ENCODE data around the gene PLA2G1B.

Gene PLA2G1B

GRCh38 chr12:120316798-120317223 lies 10.8 kb downstream of the PLA2G1B start:
- ChIA-PET POLR2A (interaction anchor here (2.5 to 3.0 kb wide), 2 partner anchors 15 to 25 kb away, joined by 8 to 31 read pairs; partner anchors contain the start of genes RNU4-1, RNU4-2 and SIRT4), CTCF (interaction anchor here (0.9 to 6.1 kb wide), 5 partner anchors 10 to 88 kb away, joined by 3 to 46 read pairs (median 10); partner anchors contain the start of genes PLA2G1B and SIRT4)
- Histone ChIP-seq H3K4me3 (ENCODE audit: control insufficient read depth in 1 of 7, extremely low read depth in 1 of 7, insufficient read depth in 4 of 7, low read depth in 2 of 7, low read length in 6 of 7) (peak overlapping the region; percentile 62 to 96 (median 79)), H3K4me1 (ENCODE audit: control extremely low read depth in 1 of 4, control insufficient read depth in 4 of 4, insufficient read depth in 4 of 4, low read length in 3 of 4) (peaks cover 5 to 15% (median 10%) of the 10 kb centered on the region in 4 experiments), H3K27me3 (replicated peaks in 2 of 5; ENCODE audit: control insufficient read depth in 4 of 5, insufficient read depth in 5 of 5, low read length in 4 of 5) (no peaks in the 10 kb centered on the region), H3K36me3 (ENCODE audit: control insufficient read depth in 4 of 4, insufficient read depth in 4 of 4, low read length in 3 of 4) (no peaks in the 10 kb centered on the region), H3K27ac (ENCODE audit: insufficient read depth in 1 of 2, low read depth in 1 of 2, low read length in 2 of 2, poor library complexity in 1 of 2, severe bottlenecking in 2 of 2) (peak overlapping the region; percentile 67 to 92), H3K9me3 (ENCODE audit: control extremely low read depth in 1 of 5, control insufficient read depth in 4 of 5, insufficient read depth in 2 of 5, low read depth in 1 of 5, low read length in 4 of 5) (no peaks in the 10 kb centered on the region)
- DNase-seq, result peak in 2 of 3 donors; percentile 66 to 70
- WGBS (ENCODE audit: insufficient coverage), result 64% methylated on average over 7 of the region's 9 CpGs

- no peak overlapping the region for H3K27ac ChIP-seq (ENCODE audit: insufficient read depth in 1 of 2, low read depth in 1 of 2, low read length in 2 of 2, poor library complexity in 1 of 2, severe bottlenecking in 2 of 2)
- peaks cover 5 to 15% (median 10%) of the 10 kb centered on the region in 4 experiments for H3K4me1 ChIP-seq (ENCODE audit: control extremely low read depth in 1 of 4, control insufficient read depth in 4 of 4, insufficient read depth in 4 of 4, low read length in 3 of 4)
- no peaks in the 10 kb centered on the region for H3K9me3 ChIP-seq (ENCODE audit: control extremely low read depth in 1 of 5, control insufficient read depth in 4 of 5, insufficient read depth in 2 of 5, low read depth in 1 of 5, low read length in 4 of 5)
- ChIA-PET POLR2A (no interaction called here), CTCF (interaction anchor here (1.1 to 6.1 kb wide), 3 partner anchors 10 to 26 kb away, joined by 3 to 46 read pairs (median 3); partner anchors contain the start of gene SIRT4)
- no peaks in the 10 kb centered on the region for H3K36me3 ChIP-seq (ENCODE audit: control insufficient read depth in 4 of 4, insufficient read depth in 4 of 4, low read length in 3 of 4)
- 95% methylated on average over 3 of the region's 5 CpGs for WGBS (ENCODE audit: insufficient coverage)
- no peak for DNase-seq
- H3K4me3 ChIP-seq (ENCODE audit: control insufficient read depth in 1 of 7, extremely low read depth in 1 of 7, insufficient read depth in 4 of 7, low read depth in 2 of 7, low read length in 6 of 7), result no peak overlapping the region
- no peaks in the 10 kb centered on the region for H3K27me3 ChIP-seq (replicated peaks in 2 of 5; ENCODE audit: control insufficient read depth in 4 of 5, insufficient read depth in 5 of 5, low read length in 4 of 5)
Observed at GRCh38 chr12:120314220-120314619, 13.4 kb downstream of the PLA2G1B start.

GRCh38 chr12:120301962-120302815 lies 25.4 kb downstream of the PLA2G1B start, which contains the start of gene SIRT4:
Gene SIRT4 (plus strand): TSS chr12:120302321. CDS start chr12:120303562, 1,241 bp downstream.
- POLR2A ChIA-PET, result interaction anchor here (0.5 to 2.2 kb wide), 5 partner anchors 10 to 133 kb away, joined by 3 to 65 read pairs (median 6); partner anchors contain the start of genes RNU4-1 and RNU4-2

DNA sequence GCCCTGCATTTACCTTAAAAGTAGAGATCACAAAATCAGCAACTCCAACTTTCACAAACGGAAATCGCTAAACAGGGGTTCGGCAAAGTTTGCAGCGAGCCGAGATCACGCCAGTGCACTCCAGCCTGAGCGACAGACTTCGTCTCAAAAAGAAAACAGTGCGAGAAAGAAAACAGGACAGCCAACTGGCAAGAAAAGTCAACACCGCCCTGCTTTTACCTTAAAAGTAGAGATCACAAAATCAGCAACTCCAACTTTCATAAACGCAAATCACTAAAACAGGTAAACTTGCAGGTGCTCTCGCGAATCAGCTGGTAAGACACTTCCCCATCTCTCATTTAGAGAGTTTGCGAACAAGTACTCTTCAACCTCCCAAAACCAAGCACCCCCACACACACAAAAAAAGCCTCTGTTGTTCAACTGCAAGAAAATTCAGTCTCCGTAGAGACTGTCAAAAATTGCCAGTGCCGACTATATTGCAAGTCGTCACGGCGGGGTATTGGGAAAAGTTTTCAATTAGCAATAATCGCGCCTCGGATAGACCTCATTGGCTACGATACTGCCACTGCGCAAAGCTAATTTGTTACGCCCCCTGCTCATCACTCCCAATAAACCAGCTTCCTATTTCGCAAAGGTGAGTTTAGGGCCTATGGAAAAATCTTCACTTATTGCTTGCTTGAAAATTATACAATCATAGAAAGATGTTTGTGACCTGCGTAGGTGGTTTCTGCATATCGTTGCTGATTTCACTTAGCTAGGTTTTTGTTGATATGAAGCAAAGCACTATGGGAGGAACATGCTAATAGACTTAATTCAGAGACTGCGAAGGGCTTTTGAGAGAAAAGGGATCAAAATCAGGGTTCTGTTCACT lies 34.7 kb downstream of the PLA2G1B start, which contains the start of gene RNU4-1:
Gene RNU4-1 (minus strand): TSS at position 577 of the 871 bp plus-strand sequence.
- no peaks in the 10 kb centered on the region for H3K9me3 ChIP-seq (ENCODE audit: control extremely low read depth in 1 of 5, control insufficient read depth in 4 of 5, insufficient read depth in 2 of 5, low read depth in 1 of 5, low read length in 4 of 5)
- peak within 1 kb of the TSS; percentile 67 to 90 (median 76) for H3K4me3 ChIP-seq (ENCODE audit: control insufficient read depth in 1 of 7, extremely low read depth in 1 of 7, insufficient read depth in 4 of 7, low read depth in 2 of 7, low read length in 6 of 7)
- peak; percentile 93 to 96 (median 94) for DNase-seq
- no peaks in the 10 kb centered on the region for H3K36me3 ChIP-seq (ENCODE audit: control insufficient read depth in 4 of 4, insufficient read depth in 4 of 4, low read length in 3 of 4)
- peaks cover 3 to 26% (median 16%) of the 10 kb centered on the region in 4 experiments for H3K4me1 ChIP-seq (ENCODE audit: control extremely low read depth in 1 of 4, control insufficient read depth in 4 of 4, insufficient read depth in 4 of 4, low read length in 3 of 4)
- peak within 1 kb of the TSS; percentile 100 for H3K27ac ChIP-seq (ENCODE audit: insufficient read depth in 1 of 2, low read depth in 1 of 2, low read length in 2 of 2, poor library complexity in 1 of 2, severe bottlenecking in 2 of 2)
- ChIA-PET CTCF (interaction anchor here (1.0 to 5.3 kb wide), 5 partner anchors 9 to 66 kb away, joined by 3 to 64 read pairs (median 4); partner anchors contain the start of gene SIRT4), POLR2A (interaction anchor here (0.6 to 4.0 kb wide), 17 partner anchors 9 to 176 kb away, joined by 3 to 113 read pairs (median 8); partner anchors contain the start of genes PXN, RAB35, RPLP0 and SIRT4)
- no peaks in the 10 kb centered on the region for H3K27me3 ChIP-seq (replicated peaks in 2 of 5; ENCODE audit: control insufficient read depth in 4 of 5, insufficient read depth in 5 of 5, low read length in 4 of 5)
- WGBS (ENCODE audit: insufficient coverage), result 0% methylated on average over 22 of the region's 29 CpGs

More at GRCh38 chr12:120301962-120302815, 25.4 kb downstream of the PLA2G1B start, which contains the start of gene SIRT4:
- CTCF ChIA-PET, result interaction anchor here (0.6 to 4.2 kb wide), 13 partner anchors 8 to 164 kb away, joined by 3 to 46 read pairs (median 3); partner anchors contain the start of gene RNU4-1
- Histone ChIP-seq H3K9me3 (ENCODE audit: control extremely low read depth in 1 of 5, control insufficient read depth in 4 of 5, insufficient read depth in 2 of 5, low read depth in 1 of 5, low read length in 4 of 5) (no peaks in the 10 kb centered on the region), H3K27me3 (replicated peaks in 2 of 5; ENCODE audit: control insufficient read depth in 4 of 5, insufficient read depth in 5 of 5, low read length in 4 of 5) (no peaks in the 10 kb centered on the region), H3K4me3 (ENCODE audit: control insufficient read depth in 1 of 7, extremely low read depth in 1 of 7, insufficient read depth in 4 of 7, low read depth in 2 of 7, low read length in 6 of 7) (peak within 1 kb of the TSS; percentile 59 to 98 (median 86)), H3K27ac (ENCODE audit: insufficient read depth in 1 of 2, low read depth in 1 of 2, low read length in 2 of 2, poor library complexity in 1 of 2, severe bottlenecking in 2 of 2) (peak within 1 kb of the TSS in 1 of 2 experiments; percentile 60), H3K4me1 (ENCODE audit: control extremely low read depth in 1 of 4, control insufficient read depth in 4 of 4, insufficient read depth in 4 of 4, low read length in 3 of 4) (peaks cover 0 to 9% (median 4%) of the 10 kb centered on the region in 4 experiments), H3K36me3 (ENCODE audit: control insufficient read depth in 4 of 4, insufficient read depth in 4 of 4, low read length in 3 of 4) (peaks cover 0 to 2% (median 0%) of the 10 kb centered on the region in 4 experiments)
- DNase-seq, result peak; percentile 93 to 95 (median 94)
- WGBS (ENCODE audit: insufficient coverage), result 0% methylated on average over 13 of the region's 31 CpGs

DNA sequence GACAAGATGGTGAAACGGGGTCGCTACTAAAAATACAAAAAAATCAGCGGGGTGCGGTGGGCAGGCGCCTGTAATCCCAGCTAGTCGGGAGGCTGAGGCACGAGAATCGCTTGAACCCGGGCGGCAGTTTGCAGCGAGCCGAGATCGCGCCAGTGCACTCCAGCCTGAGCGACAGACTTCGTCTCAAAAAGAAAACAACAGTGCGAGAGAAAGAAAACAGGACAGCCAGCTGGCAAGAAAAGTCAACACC lies 35.2 kb downstream of the PLA2G1B start:
- POLR2A ChIA-PET, result interaction anchor here (0.7 to 4.0 kb wide), 17 partner anchors 10 to 177 kb away, joined by 3 to 113 read pairs (median 8); partner anchors contain the start of genes PXN, RAB35, RPLP0 and SIRT4
- Histone ChIP-seq H3K9me3 (ENCODE audit: control extremely low read depth in 1 of 5, control insufficient read depth in 4 of 5, insufficient read depth in 2 of 5, low read depth in 1 of 5, low read length in 4 of 5) (no peaks in the 10 kb centered on the region), H3K4me3 (ENCODE audit: control insufficient read depth in 1 of 7, extremely low read depth in 1 of 7, insufficient read depth in 4 of 7, low read depth in 2 of 7, low read length in 6 of 7) (peak overlapping the region; percentile 67 to 90 (median 76)), H3K4me1 (ENCODE audit: control extremely low read depth in 1 of 4, control insufficient read depth in 4 of 4, insufficient read depth in 4 of 4, low read length in 3 of 4) (peaks cover 3 to 26% (median 16%) of the 10 kb centered on the region in 4 experiments), H3K36me3 (ENCODE audit: control insufficient read depth in 4 of 4, insufficient read depth in 4 of 4, low read length in 3 of 4) (no peaks in the 10 kb centered on the region), H3K27ac (ENCODE audit: insufficient read depth in 1 of 2, low read depth in 1 of 2, low read length in 2 of 2, poor library complexity in 1 of 2, severe bottlenecking in 2 of 2) (peak overlapping the region; percentile 100), H3K27me3 (replicated peaks in 2 of 5; ENCODE audit: control insufficient read depth in 4 of 5, insufficient read depth in 5 of 5, low read length in 4 of 5) (no peaks in the 10 kb centered on the region)
- CTCF ChIA-PET, result interaction anchor here (1.5 to 5.3 kb wide), 4 partner anchors 10 to 65 kb away, joined by 4 to 64 read pairs (median 8); partner anchors contain the start of gene SIRT4
- WGBS (ENCODE audit: insufficient coverage), result 0% methylated on average over 16 of the region's 17 CpGs
- DNase-seq, result no peak

GRCh38 chr12:120290609-120291305 lies 36.8 kb downstream of the PLA2G1B start:
- H3K4me3 ChIP-seq (ENCODE audit: control insufficient read depth in 1 of 7, extremely low read depth in 1 of 7, insufficient read depth in 4 of 7, low read depth in 2 of 7, low read length in 6 of 7), result peak overlapping the region in 6 of 7 experiments; percentile 1 to 90 (median 60)
- DNase-seq, result peak in 2 of 3 donors; percentile 22 to 48
- no peak overlapping the region for H3K27ac ChIP-seq (ENCODE audit: insufficient read depth in 1 of 2, low read depth in 1 of 2, low read length in 2 of 2, poor library complexity in 1 of 2, severe bottlenecking in 2 of 2)
- ChIA-PET CTCF (interaction anchor here (0.7 to 5.3 kb wide), 11 partner anchors 16 to 92 kb away, joined by 3 to 64 read pairs (median 3); partner anchors contain the start of gene RPLP0), POLR2A (interaction anchor here (0.6 to 4.0 kb wide), 20 partner anchors 11 to 286 kb away, joined by 3 to 113 read pairs (median 8); partner anchors contain the start of genes GCN1, PXN, RAB35 and RPLP0)
- no peaks in the 10 kb centered on the region for H3K27me3 ChIP-seq (replicated peaks in 2 of 5; ENCODE audit: control insufficient read depth in 4 of 5, insufficient read depth in 5 of 5, low read length in 4 of 5)
- 27% methylated on average over 19 of the region's 22 CpGs for WGBS (ENCODE audit: insufficient coverage)
- H3K4me1 ChIP-seq (ENCODE audit: control extremely low read depth in 1 of 4, control insufficient read depth in 4 of 4, insufficient read depth in 4 of 4, low read length in 3 of 4), result peaks cover 3 to 26% (median 16%) of the 10 kb centered on the region in 4 experiments
- no peaks in the 10 kb centered on the region for H3K36me3 ChIP-seq (ENCODE audit: control insufficient read depth in 4 of 4, insufficient read depth in 4 of 4, low read length in 3 of 4)
- H3K9me3 ChIP-seq (ENCODE audit: control extremely low read depth in 1 of 5, control insufficient read depth in 4 of 5, insufficient read depth in 2 of 5, low read depth in 1 of 5, low read length in 4 of 5), result no peaks in the 10 kb centered on the region

All from common myeloid progenitor, CD34-positive (primary cell).